IMR-90 (cell line): ENCODE results near the gene BRAT1. TPM values are rescaled to one million over a fixed set of nuclear protein-coding genes. Genes with fewer than 3 reads are reported as not detected.

Experiments
- ATAC-seq: fragments of 200-7000 bp; cut with Tn5 transposase; 2 replicates; pipeline ENCODE4 v1.9.1; 2020; ENCODE audit warnings: low read depth, mild to moderate bottlenecking, moderate library complexity
- BruUV-seq: library from RNA; stranded (reverse); fragments of 400-500 nt; replicated peaks from 2 replicates; lab custom pipeline; 2021; lab: Mats Ljungman, UMichigan
- CTCF ChIA-PET: fragments of 300-600 bp; formaldehyde crosslinking; extraction: SDS; loops from one replicate; lab custom pipeline; 2021; ENCODE audit warnings: antibody characterized with exemption; lab: Yijun Ruan, JAX
- POLR2A ChIA-PET: fragments of 300-600 bp; sonication (Branson Sonifier 250); formaldehyde crosslinking; loops from one replicate; lab custom pipeline; 2022; ENCODE audit warnings: antibody characterized with exemption; ENCODE audit not compliant: unreplicated experiment; lab: Charles Lee
- DNase-seq: peaks from one replicate; pipeline ENCODE4 v3.0.0; 2013
- H2AFZ ChIP-seq: replicated peaks from 2 replicates; pipeline ENCODE3; 2013; ENCODE audit warnings: low read length, mild to moderate bottlenecking; ENCODE audit not compliant: poor library complexity
- H2AK5ac ChIP-seq: 2 replicates; pipeline ENCODE4 v1.6.1; 2013; ENCODE audit warnings: low read depth, low read length, inconsistent platforms
- H2AK9ac ChIP-seq: replicated peaks from 2 replicates; pipeline ENCODE3; 2013; ENCODE audit warnings: mild to moderate bottlenecking, low read depth, low read length, moderate library complexity; ENCODE audit not compliant: poor library complexity
- H2BK120ac ChIP-seq: 2 replicates; pipeline ENCODE4 v1.6.1; 2013; ENCODE audit warnings: low read depth, low read length, inconsistent platforms
- H2BK15ac ChIP-seq: 3 replicates; pipeline ENCODE4 v1.6.1; 2013; ENCODE audit warnings: low read depth, low read length, inconsistent platforms
- H2BK20ac ChIP-seq: 2 replicates; pipeline ENCODE4 v1.6.1; 2013; ENCODE audit warnings: low read depth, mild to moderate bottlenecking, inconsistent platforms, low read length, moderate library complexity
- H2BK5ac ChIP-seq: 2 replicates; pipeline ENCODE4 v1.6.1; 2013; ENCODE audit warnings: mild to moderate bottlenecking, low read depth, low read length, inconsistent platforms; ENCODE audit not compliant: poor library complexity, severe bottlenecking
- H3K14ac ChIP-seq: replicated peaks from 2 replicates; pipeline ENCODE4 v1.6.1; 2013; ENCODE audit warnings: low read depth, low read length, inconsistent platforms
- H3K18ac ChIP-seq: 2 replicates; pipeline ENCODE4 v1.6.1; 2013; ENCODE audit warnings: low read depth, low read length, control low read depth
- H3K23ac ChIP-seq: 2 replicates; pipeline ENCODE4 v1.6.1; 2013; ENCODE audit warnings: low read depth, low read length, inconsistent platforms
- H3K27ac ChIP-seq: 2 replicates; pipeline ENCODE4 v1.5.1; 2013; ENCODE audit warnings: mild to moderate bottlenecking, control low read depth, low read length; ENCODE audit not compliant: insufficient read depth
- H3K27me3 ChIP-seq: 2 replicates; pipeline ENCODE4 v1.6.1; 2013; ENCODE audit warnings: low read length; ENCODE audit not compliant: control insufficient read depth, insufficient read depth
- H3K36me3 ChIP-seq: 2 replicates; pipeline ENCODE4 v1.6.1; 2013; ENCODE audit warnings: low read length, mixed read lengths; ENCODE audit not compliant: control insufficient read depth, insufficient read depth
- H3K4ac ChIP-seq: 2 replicates; pipeline ENCODE4 v1.6.1; 2013; ENCODE audit warnings: low read depth, low read length, inconsistent platforms
- H3K4me1 ChIP-seq: 2 replicates; pipeline ENCODE4 v1.6.1; 2013; ENCODE audit warnings: low read length, mixed read lengths; ENCODE audit not compliant: control insufficient read depth, insufficient read depth
- H3K4me2 ChIP-seq: 2 replicates; pipeline ENCODE4 v1.6.1; 2013; ENCODE audit warnings: low read depth, mild to moderate bottlenecking, control low read depth, low read length, moderate library complexity
- H3K4me3 ChIP-seq: 2 replicates; pipeline ENCODE4 v1.5.1; 2013; ENCODE audit warnings: low read depth, mild to moderate bottlenecking, control low read depth, low read length, moderate library complexity; ENCODE audit not compliant: insufficient read depth
- H3K56ac ChIP-seq: 2 replicates; pipeline ENCODE4 v1.6.1; 2013; ENCODE audit warnings: low read length, inconsistent platforms; ENCODE audit not compliant: insufficient read depth; ENCODE audit errors: extremely low read depth
- H3K79me1 ChIP-seq, 2 experiments: 2 replicates each; pipeline ENCODE4 v1.6.1; 2013; ENCODE audit warnings: low read length in 2 of 2, inconsistent platforms in 1 of 2, low read depth in 1 of 2
- H3K9ac ChIP-seq: 2 replicates; pipeline ENCODE4 v1.6.1; 2013; ENCODE audit warnings: low read depth, low read length, control low read depth
- H3K9me1 ChIP-seq: 2 replicates; pipeline ENCODE4 v1.6.1; 2013; ENCODE audit warnings: low read length, inconsistent platforms; ENCODE audit not compliant: insufficient read depth
- H3K9me3 ChIP-seq: 2 replicates; pipeline ENCODE4 v1.6.1; 2013; ENCODE audit warnings: low read length; ENCODE audit not compliant: control insufficient read depth, insufficient read depth
- H4K20me1 ChIP-seq: 2 replicates; pipeline ENCODE4 v1.6.1; 2013; ENCODE audit warnings: low read length, inconsistent platforms; ENCODE audit not compliant: insufficient read depth
- H4K5ac ChIP-seq: 2 replicates; pipeline ENCODE4 v1.6.1; 2013; ENCODE audit warnings: mild to moderate bottlenecking, low read depth, low read length, control low read depth
- H4K8ac ChIP-seq, 2 experiments: 2 replicates each; pipeline ENCODE4 v1.6.1; 2013; ENCODE audit warnings: low read depth in 2 of 2, low read length in 2 of 2, control low read depth in 1 of 2, inconsistent platforms in 1 of 2
- H4K91ac ChIP-seq: 2 replicates; pipeline ENCODE4 v1.6.1; 2013; ENCODE audit warnings: low read depth, low read length, inconsistent platforms; ENCODE audit not compliant: insufficient read depth
- CHD1 ChIP-seq: IDR thresholded peaks from 2 replicates; pipeline ENCODE4 v1.6.1; 2012; ENCODE audit warnings: low read depth, low read length, improper control_type of control experiment
- ELK1 ChIP-seq: fragments of 150-350 bp; IDR thresholded peaks from 2 replicates; pipeline ENCODE4 v1.6.1; 2016; ENCODE audit warnings: low read depth, mild to moderate bottlenecking, low read length, moderate library complexity, borderline replicate concordance
- RAD21 ChIP-seq: IDR thresholded peaks from 2 replicates; pipeline ENCODE4 v1.6.1; 2012; ENCODE audit warnings: low read length, improper control_type of control experiment
- RFX5 ChIP-seq: IDR thresholded peaks from 2 replicates; pipeline ENCODE4 v1.8.0; 2012; ENCODE audit warnings: low read depth, mild to moderate bottlenecking, low read length, moderate library complexity
- USF2 ChIP-seq: fragments of 150-350 bp; IDR thresholded peaks from 2 replicates; pipeline ENCODE4 v1.6.1; 2017; ENCODE audit warnings: mild to moderate bottlenecking, antibody characterized with exemption, low read length, low read depth
- WGBS, 2 experiments: methylation state at CpG; one replicate each; pipeline versions ENCODE4 v1.1.5 to v1.1.7; 2013; ENCODE audit warnings: missing lambda C conversion rate in 2 of 2; ENCODE audit not compliant: insufficient read length in 1 of 2; ENCODE audit errors: extremely low coverage in 2 of 2; 5-methylcytosine and 5-hydroxymethylcytosine counted together
- dilution Hi-C: fragments of 300-500 bp; cut with HindIII; formaldehyde crosslinking; loops from one replicate; pipeline ENCODE4 v1.14.3; 2018; ENCODE audit warnings: low sequenced_read_pairs; ENCODE audit not compliant: unreplicated experiment
- in situ Hi-C: fragments of 300-500 bp; cut with MboI; formaldehyde crosslinking; loops from 3 replicates; pipeline ENCODE4 v1.14.3; 2019; ENCODE audit warnings: low sequenced_read_pairs, inconsistent platforms, mixed read lengths
- intact Hi-C: fragments of 100-400 bp; cut with micrococcal nuclease; formaldehyde crosslinking; loops from 2 replicates; pipeline ENCODE4 v1.10.0; 2022
- polyA plus RNA-seq, 3 experiments: library from polyadenylated mRNA; depleted of rRNA; stranded (reverse); fragments of >200 nt; gene quantifications; 2 replicates each; pipeline ENCODE4 v1.2.3, GENCODE V29; 2012; ENCODE audit warnings: low replicate concordance in 1 of 3
- total RNA-seq: library from RNA; depleted of rRNA; stranded (reverse); fragments of >200 nt; gene quantifications from 2 replicates; pipeline ENCODE4 v1.2.3, GENCODE V29; 2012

The BRAT1 gene
- total and polyA plus RNA-seq, 2 of the 4 experiments (the other 2 are of a cell fraction) = 6.8 to 21.9 TPM

DNA sequence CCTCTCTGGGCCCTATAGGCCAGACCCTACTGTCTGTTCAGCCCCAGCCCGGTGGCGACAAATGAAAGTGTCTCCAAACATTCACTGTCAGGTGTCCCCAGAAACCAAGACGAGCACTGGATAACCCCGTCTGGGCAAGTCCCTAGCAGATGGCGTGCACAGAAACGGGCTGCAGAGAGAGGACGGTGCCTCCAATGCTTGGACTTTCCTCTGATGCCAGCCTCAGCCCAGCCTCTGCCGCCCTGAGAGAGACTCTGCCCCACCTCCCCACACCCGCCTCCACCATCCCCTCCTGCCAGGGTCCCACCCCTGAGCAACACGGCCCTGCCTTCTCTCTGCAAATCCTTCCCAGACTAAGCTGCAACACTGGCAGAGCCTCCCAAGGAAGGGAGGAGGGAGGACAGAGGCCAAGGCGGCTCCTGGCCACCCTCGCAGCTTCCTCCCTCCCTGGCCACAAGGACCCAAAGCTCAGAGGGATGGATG is 43.1 kb downstream of the BRAT1 start:
- DNase-seq (no peak), ATAC-seq (no peak)
- Histone ChIP-seq H2BK15ac (no peak overlapping the region), H3K4me3 (no peak overlapping the region), H4K20me1 (no peaks in the 10 kb centered on the region), H3K23ac (no peak overlapping the region), H3K18ac (no peak overlapping the region), H4K5ac (no peak overlapping the region), H4K8ac (no peak overlapping the region), H3K14ac (no peak overlapping the region), H2BK120ac (no peak overlapping the region), H3K9ac (no peak overlapping the region), H3K79me1 (no peaks in the 10 kb centered on the region), H2AK9ac (no peak overlapping the region), H4K91ac (no peak overlapping the region), H3K9me1 (peaks cover 7% of the 10 kb centered on the region), H3K4me2 (no peak overlapping the region), H2AFZ (peak overlapping the region; percentile 26), H3K36me3 (no peaks in the 10 kb centered on the region), H3K9me3 (no peaks in the 10 kb centered on the region), H3K56ac (no peak overlapping the region), H2AK5ac (no peak overlapping the region), H2BK20ac (no peak overlapping the region), H3K27me3 (peaks cover 1% of the 10 kb centered on the region; the same call in 1 of the 2 replicates), H3K27ac (no peak overlapping the region), H3K4ac (no peak overlapping the region), H2BK5ac (no peak overlapping the region), H3K4me1 (peaks cover 17% of the 10 kb centered on the region)
- in situ Hi-C loops = no loop called here
- WGBS, 2 experiments = no CpG with 5 or more reads among the region's 12 CpGs
- BruUV-seq = no TSS peak
- ChIA-PET POLR2A (no interaction called here), CTCF (no interaction called here)
- dilution Hi-C loops = no loop called here
- intact Hi-C loops = no loop called here
- TF ChIP-seq ELK1 (no peak), USF2 (no peak), RAD21 (no peak), CHD1 (no peak), RFX5 (no peak)
